CD8-positive, alpha-beta memory T cell (primary cell): ENCODE measurements around the gene CCDC122. TPM values are rescaled to one million over a fixed set of nuclear protein-coding genes. Genes with fewer than 3 reads are reported as not detected.
A peak's percentile ranks its signal among the peaks of the same experiment; 100 is the strongest.

Source experiments
- CTCF ChIA-PET: fragments of 350-600 bp; sonication (Branson Sonifier 250); formaldehyde crosslinking; loops from one replicate; lab custom pipeline; 2021; ENCODE audit warnings: antibody characterized with exemption; lab: Charles Lee
- POLR2A ChIA-PET: fragments of 350-600 bp; sonication (Branson Sonifier 250); formaldehyde crosslinking; loops from one replicate; lab custom pipeline; 2021; ENCODE audit warnings: antibody characterized with exemption; lab: Charles Lee
- DNase-seq, 5 donors: peaks; one replicate each; pipeline versions ENCODE4 v3.0.0 to v3.0.0-alpha.2; 2020 to 2022; ENCODE audit warnings: mixed read lengths in 1 of 5
- H3K27ac ChIP-seq: one replicate; pipeline ENCODE4 v1.7.0; 2013; ENCODE audit warnings: low read depth, mild to moderate bottlenecking, low read length, moderate library complexity
- H3K27me3 ChIP-seq: 2 replicates; pipeline ENCODE4 v1.7.0; 2013; ENCODE audit warnings: low read length, mild to moderate bottlenecking; ENCODE audit not compliant: insufficient read depth, poor library complexity, severe bottlenecking
- H3K36me3 ChIP-seq: 2 replicates; pipeline ENCODE4 v1.7.0; 2013; ENCODE audit warnings: mild to moderate bottlenecking, low read length, moderate library complexity; ENCODE audit not compliant: insufficient read depth
- H3K4me1 ChIP-seq: 2 replicates; pipeline ENCODE4 v1.7.0; 2013; ENCODE audit warnings: mild to moderate bottlenecking, low read length, moderate library complexity; ENCODE audit not compliant: insufficient read depth
- H3K4me3 ChIP-seq: 2 replicates; pipeline ENCODE4 v1.7.0; 2013; ENCODE audit warnings: mild to moderate bottlenecking, low read length
- H3K9me3 ChIP-seq: 2 replicates; pipeline ENCODE4 v1.7.0; 2013; ENCODE audit warnings: mild to moderate bottlenecking, low read length
- H3K27ac Mint-ChIP-seq, 8 donors: one replicate each; pipeline ENCODE4 v1.8.0; 2020 to 2021; ENCODE audit warnings: mixed read lengths in 8 of 8, mild to moderate bottlenecking in 6 of 8, inconsistent platforms in 3 of 8, moderate library complexity in 3 of 8
- H3K27me3 Mint-ChIP-seq, 2 donors: one replicate each; pipeline ENCODE4 v1.8.0; 2020 to 2021; ENCODE audit warnings: mixed read lengths in 2 of 2, mild to moderate bottlenecking in 1 of 2, moderate library complexity in 1 of 2
- H3K36me3 Mint-ChIP-seq, 3 donors: one replicate each; pipeline ENCODE4 v1.8.0; 2020 to 2021; ENCODE audit warnings: mixed read lengths in 3 of 3, inconsistent platforms in 1 of 3, mild to moderate bottlenecking in 1 of 3
- H3K4me1 Mint-ChIP-seq, 3 donors: one replicate each; pipeline ENCODE4 v1.8.0; 2020 to 2021; ENCODE audit warnings: mixed read lengths in 3 of 3, inconsistent platforms in 1 of 3, mild to moderate bottlenecking in 1 of 3
- H3K4me3 Mint-ChIP-seq, 7 donors: one replicate each; pipeline ENCODE4 v1.8.0; 2020 to 2021; ENCODE audit warnings: mixed read lengths in 7 of 7, mild to moderate bottlenecking in 6 of 7, moderate library complexity in 4 of 7, inconsistent platforms in 2 of 7
- H3K9me3 Mint-ChIP-seq, 5 donors: one replicate each; pipeline ENCODE4 v1.8.0; 2020 to 2022; ENCODE audit warnings: mixed read lengths in 5 of 5, mild to moderate bottlenecking in 3 of 5, moderate library complexity in 2 of 5, inconsistent platforms in 1 of 5
- polyA plus RNA-seq: library from polyadenylated mRNA; unstranded; fragments of 300-500 nt; fragmentation: Illumina TruSeq; gene quantifications from one replicate; pipeline ENCODE4 v1.2.3, GENCODE V29; 2021
- total RNA-seq, 2 experiments: library from RNA; stranded (reverse); gene quantifications; one replicate each; pipeline ENCODE4 v1.2.3, GENCODE V29; 2021

CCDC122 gene
- total and polyA plus RNA-seq, 3 experiments from 2014 or later = 1.1 to 3.7 (median 2.4) TPM

DNA sequence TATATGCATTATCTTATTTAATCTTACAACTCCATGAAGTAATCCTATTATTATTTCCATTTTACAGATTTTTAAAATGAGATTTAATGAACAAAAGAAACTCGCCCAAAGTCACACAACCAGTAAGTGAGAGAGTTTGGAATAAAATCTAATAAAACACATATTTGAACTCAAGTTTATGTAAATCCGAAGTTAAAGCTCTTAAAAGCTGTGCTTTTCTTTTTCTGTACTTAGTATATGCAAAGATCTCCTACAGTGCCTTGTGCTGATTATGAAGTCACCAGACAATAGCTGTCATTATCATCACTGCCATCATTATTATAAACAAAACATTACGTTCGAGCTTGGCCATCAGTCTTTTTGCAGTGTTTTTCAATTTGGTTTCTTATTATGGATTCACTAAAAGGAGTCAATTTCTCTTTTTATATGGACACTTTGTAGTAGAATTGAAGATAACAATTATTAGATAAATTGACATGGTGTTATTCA is 63.1 kb downstream of the CCDC122 start:
- Histone ChIP-seq H3K27me3 (peaks cover 3% of the 10 kb centered on the region), H3K9me3 (no peaks in the 10 kb centered on the region), H3K36me3 (no peaks in the 10 kb centered on the region), H3K4me1 (no peaks in the 10 kb centered on the region), H3K4me3 (no peak overlapping the region), H3K27ac (no peak overlapping the region)
- H3K27me3 Mint-ChIP-seq = peaks cover 7 to 56% of the 10 kb centered on the region in 2 donors
- H3K36me3 Mint-ChIP-seq = peaks cover 0 to 9% (median 1%) of the 10 kb centered on the region in 3 donors
- ChIA-PET POLR2A (no interaction called here), CTCF (no interaction called here)
- no peaks in the 10 kb centered on the region for H3K4me1 Mint-ChIP-seq
- no peak for DNase-seq
- peaks cover 0 to 4% (median 0%) of the 10 kb centered on the region in 5 donors for H3K9me3 Mint-ChIP-seq
- H3K27ac Mint-ChIP-seq = no peak overlapping the region
- H3K4me3 Mint-ChIP-seq = no peak overlapping the region

DNA sequence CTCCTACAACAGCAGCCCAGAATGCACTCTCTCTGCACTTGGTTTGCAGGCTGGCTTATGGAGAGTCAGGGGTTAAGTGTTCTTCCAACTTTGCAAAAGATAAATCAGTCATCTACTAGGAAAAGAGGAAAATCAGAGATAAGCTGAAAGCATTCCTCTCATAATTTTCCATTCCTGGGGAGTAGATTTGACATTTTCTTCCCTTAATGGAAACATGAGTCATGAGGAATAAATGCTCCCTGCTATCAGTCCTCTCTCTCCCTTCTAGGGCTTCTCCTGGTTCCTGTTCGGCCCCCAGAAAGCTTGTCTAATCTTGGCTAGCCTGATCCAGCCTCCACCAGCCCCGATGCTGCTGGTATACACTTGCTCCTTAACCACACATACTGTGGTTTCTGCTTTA is 64.3 kb downstream of the CCDC122 start:
- H3K9me3 ChIP-seq = no peaks in the 10 kb centered on the region
- ChIA-PET POLR2A (no interaction called here), CTCF (interaction anchor here (1.5 kb wide), 1 partner anchor 11 kb away, joined by 4 read pairs; no protein-coding TSS in a partner anchor)
- no peak overlapping the region for H3K27ac ChIP-seq
- Mint-ChIP-seq H3K36me3 (peaks cover 0 to 9% (median 1%) of the 10 kb centered on the region in 3 donors), H3K4me3 (no peak overlapping the region), H3K27me3 (peaks cover 7 to 54% of the 10 kb centered on the region in 2 donors), H3K4me1 (no peaks in the 10 kb centered on the region), H3K9me3 (peaks cover 0 to 4% (median 0%) of the 10 kb centered on the region in 5 donors), H3K27ac (peak overlapping the region in 1 of 8 donors; percentile 5)
- peaks cover 3% of the 10 kb centered on the region for H3K27me3 ChIP-seq
- H3K4me1 ChIP-seq = no peaks in the 10 kb centered on the region
- H3K4me3 ChIP-seq = no peak overlapping the region
- DNase-seq = no peak
- no peaks in the 10 kb centered on the region for H3K36me3 ChIP-seq

DNA sequence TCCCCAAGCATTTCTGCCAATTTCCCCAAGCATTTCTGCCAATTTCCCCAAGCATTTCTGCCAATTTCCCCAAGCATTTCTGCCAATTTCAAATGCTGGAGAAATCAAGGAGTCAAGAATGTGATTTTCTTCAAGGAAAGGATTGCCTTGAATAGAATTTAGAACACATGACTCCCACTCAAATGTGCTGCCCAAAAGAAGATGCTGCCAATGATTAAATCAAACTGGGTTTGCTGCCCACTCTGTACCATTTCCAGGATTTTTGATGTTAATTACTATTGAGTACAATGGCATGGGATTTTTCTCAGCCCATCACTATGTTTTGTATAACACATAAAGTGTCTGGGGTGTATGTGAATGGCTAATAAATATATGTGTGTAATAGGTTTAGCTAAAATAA is 70.9 kb downstream of the CCDC122 start:
- Histone ChIP-seq H3K4me1 (no peaks in the 10 kb centered on the region), H3K9me3 (no peaks in the 10 kb centered on the region), H3K27me3 (no peaks in the 10 kb centered on the region), H3K27ac (no peak overlapping the region), H3K4me3 (no peak overlapping the region), H3K36me3 (no peaks in the 10 kb centered on the region)
- CTCF ChIA-PET = no interaction called here
- Mint-ChIP-seq H3K4me1 (peaks cover 0 to 4% (median 2%) of the 10 kb centered on the region in 3 donors), H3K27me3 (peaks cover 0 to 32% of the 10 kb centered on the region in 2 donors), H3K4me3 (no peak overlapping the region), H3K9me3 (no peaks in the 10 kb centered on the region), H3K36me3 (no peaks in the 10 kb centered on the region), H3K27ac (no peak overlapping the region)
- DNase-seq = no peak
- POLR2A ChIA-PET = no interaction called here

DNA sequence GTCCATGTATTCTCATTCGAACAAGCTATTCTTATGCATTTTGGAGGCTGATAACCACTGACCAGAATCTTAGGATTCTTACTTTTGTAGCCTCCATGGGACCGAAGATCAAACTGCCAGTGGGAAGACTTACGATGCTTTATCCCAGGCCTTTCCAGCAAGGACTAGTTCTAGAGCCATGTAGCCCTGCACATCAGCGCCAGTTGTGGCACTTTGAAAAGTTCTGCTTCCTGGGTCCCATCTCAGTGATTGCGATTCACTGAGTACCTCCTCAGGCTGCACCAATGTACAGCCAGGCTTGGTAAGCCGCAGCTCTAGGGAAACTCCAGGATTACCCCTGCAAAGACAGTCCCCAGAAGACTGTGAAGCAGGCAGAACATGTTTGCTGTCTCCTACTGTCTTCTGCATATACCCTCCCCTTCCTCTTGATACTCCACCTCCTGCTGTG is 73.8 kb downstream of the CCDC122 start:
- CTCF ChIA-PET = interaction anchor here (1.5 kb wide), 1 partner anchor 1212 kb away, joined by 5 read pairs; no protein-coding TSS in a partner anchor
- DNase-seq = no peak
- Histone ChIP-seq H3K9me3 (no peaks in the 10 kb centered on the region), H3K4me3 (no peak overlapping the region), H3K27ac (no peak overlapping the region), H3K36me3 (no peaks in the 10 kb centered on the region), H3K4me1 (no peaks in the 10 kb centered on the region), H3K27me3 (no peaks in the 10 kb centered on the region)
- Mint-ChIP-seq H3K9me3 (no peaks in the 10 kb centered on the region), H3K36me3 (no peaks in the 10 kb centered on the region), H3K27ac (no peak overlapping the region), H3K4me3 (no peak overlapping the region), H3K27me3 (peaks cover 0 to 27% of the 10 kb centered on the region in 2 donors), H3K4me1 (peaks cover 0 to 4% (median 2%) of the 10 kb centered on the region in 3 donors)
- POLR2A ChIA-PET = no interaction called here

DNA sequence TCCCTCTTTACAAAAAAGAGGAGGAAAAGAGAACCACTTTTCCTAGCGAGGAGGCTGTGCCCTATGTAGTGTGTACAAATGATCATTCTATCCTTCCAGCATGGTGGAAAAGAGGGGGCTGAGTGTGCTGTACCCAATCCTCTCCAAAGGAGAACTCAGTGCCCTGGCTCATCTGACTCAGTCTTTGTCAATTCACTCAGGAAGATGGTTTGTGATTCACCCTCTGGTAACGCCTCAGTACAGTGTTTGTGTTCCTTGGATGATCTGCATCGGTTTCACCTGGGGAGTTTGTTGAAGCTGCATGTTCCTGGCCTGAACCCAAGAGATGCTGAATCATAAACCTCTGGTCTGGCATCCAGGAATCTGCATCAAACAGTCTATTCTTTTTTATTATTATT is 74.5 kb downstream of the CCDC122 start:
- no peak for DNase-seq
- Mint-ChIP-seq H3K9me3 (no peaks in the 10 kb centered on the region), H3K27ac (no peak overlapping the region), H3K4me3 (no peak overlapping the region), H3K36me3 (no peaks in the 10 kb centered on the region), H3K4me1 (peaks cover 0 to 4% (median 2%) of the 10 kb centered on the region in 3 donors), H3K27me3 (peaks cover 0 to 30% of the 10 kb centered on the region in 2 donors)
- Histone ChIP-seq H3K36me3 (no peaks in the 10 kb centered on the region), H3K27me3 (no peaks in the 10 kb centered on the region), H3K9me3 (no peaks in the 10 kb centered on the region), H3K4me1 (no peaks in the 10 kb centered on the region), H3K27ac (no peak overlapping the region), H3K4me3 (no peak overlapping the region)
- CTCF ChIA-PET = interaction anchor here (0.7 to 2.7 kb wide), 7 partner anchors 10 to 1212 kb away, joined by 3 to 9 read pairs (median 4); no protein-coding TSS in a partner anchor
- POLR2A ChIA-PET = no interaction called here

DNA sequence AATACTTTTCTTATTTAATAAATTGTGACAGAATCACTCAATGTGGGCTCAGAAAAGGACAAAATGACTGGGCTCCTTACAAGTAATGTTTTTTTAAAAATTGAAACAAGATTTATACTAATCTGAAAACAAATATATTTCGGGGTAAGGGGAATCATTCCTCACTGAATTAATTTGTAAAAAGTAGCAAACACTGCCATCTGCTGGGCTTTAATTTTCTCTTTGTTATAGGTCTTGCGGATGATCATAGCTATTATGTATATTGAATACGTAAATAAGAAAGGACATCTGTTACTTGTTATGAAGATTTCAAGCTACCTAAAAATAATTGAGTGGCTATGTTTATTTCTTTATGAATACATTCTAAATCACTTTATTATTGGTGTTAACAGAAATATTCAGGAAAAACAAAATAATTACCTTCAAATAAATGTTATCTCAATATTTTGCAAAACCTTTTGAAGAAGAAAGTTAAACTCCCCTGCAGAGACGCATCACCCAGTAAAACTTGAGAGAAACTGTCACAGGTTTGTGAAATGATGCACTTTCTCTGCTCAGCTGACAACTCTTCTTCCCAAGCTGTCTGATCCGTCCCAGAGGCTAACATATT is 75.0 kb downstream of the CCDC122 start:
- CTCF ChIA-PET = interaction anchor here (0.7 to 2.7 kb wide), 7 partner anchors 11 to 1211 kb away, joined by 3 to 9 read pairs (median 4); no protein-coding TSS in a partner anchor

DNA sequence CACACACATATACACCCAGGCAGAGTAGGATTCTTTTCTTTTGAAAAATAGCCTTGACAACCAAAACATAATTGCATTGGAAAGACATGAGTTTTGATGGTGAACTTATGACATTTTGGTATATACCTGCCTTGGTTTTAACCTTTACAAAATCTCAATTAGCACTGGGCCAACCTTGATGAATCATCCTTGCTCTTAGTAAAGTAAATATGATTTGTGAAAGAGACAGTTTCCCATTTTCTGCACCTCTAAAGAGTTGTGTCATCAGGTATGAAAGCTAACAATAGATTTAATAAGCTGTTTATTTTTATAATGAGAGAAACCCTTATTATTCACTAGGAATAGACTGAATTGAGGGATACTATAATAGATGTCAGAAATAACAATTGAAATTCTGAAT is 77.0 kb downstream of the CCDC122 start:
- no peak for DNase-seq
- peaks cover 0 to 29% of the 10 kb centered on the region in 2 donors for H3K27me3 Mint-ChIP-seq
- H3K4me1 Mint-ChIP-seq = peaks cover 0 to 4% (median 2%) of the 10 kb centered on the region in 3 donors
- ChIA-PET POLR2A (no interaction called here), CTCF (interaction anchor here (0.8 to 2.7 kb wide), 2 partner anchors 8 to 717 kb away, joined by 3 to 9 read pairs; no protein-coding TSS in a partner anchor)
- Histone ChIP-seq H3K4me3 (no peak overlapping the region), H3K27me3 (no peaks in the 10 kb centered on the region), H3K9me3 (no peaks in the 10 kb centered on the region), H3K4me1 (no peaks in the 10 kb centered on the region), H3K36me3 (no peaks in the 10 kb centered on the region), H3K27ac (no peak overlapping the region)
- H3K27ac Mint-ChIP-seq = no peak overlapping the region
- no peaks in the 10 kb centered on the region for H3K9me3 Mint-ChIP-seq
- H3K4me3 Mint-ChIP-seq = no peak overlapping the region
- no peaks in the 10 kb centered on the region for H3K36me3 Mint-ChIP-seq

More for the DNA sequence above, 75.0 kb downstream of the CCDC122 start:
- no peak overlapping the region for H3K27ac ChIP-seq
- H3K4me1 Mint-ChIP-seq = peaks cover 0 to 4% (median 2%) of the 10 kb centered on the region in 3 donors
- no peak overlapping the region for H3K4me3 Mint-ChIP-seq
- no peak overlapping the region for H3K27ac Mint-ChIP-seq
- H3K36me3 Mint-ChIP-seq = no peaks in the 10 kb centered on the region
- no peaks in the 10 kb centered on the region for H3K27me3 ChIP-seq
- H3K4me3 ChIP-seq = no peak overlapping the region
- DNase-seq = peak in 1 of 5 donors; percentile 23
- H3K9me3 ChIP-seq = no peaks in the 10 kb centered on the region
- POLR2A ChIA-PET = no interaction called here
- H3K4me1 ChIP-seq = no peaks in the 10 kb centered on the region
- peaks cover 0 to 31% of the 10 kb centered on the region in 2 donors for H3K27me3 Mint-ChIP-seq
- no peaks in the 10 kb centered on the region for H3K9me3 Mint-ChIP-seq
- H3K36me3 ChIP-seq = no peaks in the 10 kb centered on the region

DNA sequence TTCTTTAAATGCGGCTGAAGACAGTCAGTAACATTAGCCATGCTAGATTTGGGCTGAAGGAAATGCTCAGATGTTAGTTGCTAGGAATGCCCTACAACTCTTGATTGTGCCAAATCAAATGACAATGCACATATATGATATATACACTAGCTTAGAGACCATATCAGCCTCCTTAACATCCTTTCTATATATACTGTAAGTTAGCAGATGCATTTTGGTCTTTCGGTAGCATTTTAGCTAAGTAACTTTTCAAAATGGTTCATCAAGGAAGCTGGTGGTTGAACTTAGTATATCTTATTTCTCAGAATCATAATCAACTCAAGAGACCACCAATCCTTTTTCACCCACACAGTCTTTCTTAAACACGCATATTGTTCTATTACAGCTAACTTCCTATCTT is 78.7 kb downstream of the CCDC122 start:
- ChIA-PET CTCF (interaction anchor here (1.1 kb wide), 1 partner anchor 11 kb away, joined by 4 read pairs; no protein-coding TSS in a partner anchor), POLR2A (no interaction called here)
- Histone ChIP-seq H3K27me3 (no peaks in the 10 kb centered on the region), H3K9me3 (no peaks in the 10 kb centered on the region), H3K27ac (no peak overlapping the region), H3K36me3 (no peaks in the 10 kb centered on the region), H3K4me3 (no peak overlapping the region), H3K4me1 (no peaks in the 10 kb centered on the region)
- no peaks in the 10 kb centered on the region for H3K9me3 Mint-ChIP-seq
- H3K27ac Mint-ChIP-seq = no peak overlapping the region
- no peak for DNase-seq
- peaks cover 0 to 24% of the 10 kb centered on the region in 2 donors for H3K27me3 Mint-ChIP-seq
- H3K4me1 Mint-ChIP-seq = peaks cover 0 to 4% (median 2%) of the 10 kb centered on the region in 3 donors
- H3K36me3 Mint-ChIP-seq = no peaks in the 10 kb centered on the region
- H3K4me3 Mint-ChIP-seq = no peak overlapping the region
